B cell (primary cell): Measurements from ENCODE around the gene TESPA1.

Source experiments
- CTCF ChIP-seq: fragments of 200-600 bp; IDR thresholded peaks from one replicate; pipeline ENCODE4 v1.8.0; 2022; ENCODE audit warnings: antibody characterized with exemption, mild to moderate bottlenecking
- EZH2 ChIP-seq: IDR thresholded peaks from 2 replicates; pipeline ENCODE4 v1.6.1; 2012; ENCODE audit warnings: borderline replicate concordance, low read depth, mild to moderate bottlenecking, moderate library complexity, low read length; ENCODE audit not compliant: insufficient read depth, poor library complexity, severe bottlenecking

- TF ChIP-seq CTCF (no peak), EZH2 (no peak)
Measured at GRCh38 chr12:54940727-54941315, 43.7 kb downstream of the TESPA1 start.
